Sigmoid colon (tissue), 7 donors: ENCODE data around the gene RNF217. TPM values are rescaled to one million over a fixed set of nuclear protein-coding genes. Genes with fewer than 3 reads are reported as not detected.

ENCODE experiments used
- DNase-seq: peaks from one replicate; pipeline ENCODE4 v3.0.0-alpha.2; 2019
- H3K27ac ChIP-seq, 4 donors: fragments of 200-600 bp; sonication (generic); one replicate each; pipeline ENCODE4 v1.5.1; 2016 to 2019; ENCODE audit warnings: mild to moderate bottlenecking in 1 of 4
- H3K27me3 ChIP-seq, 3 donors: fragments of 200-600 bp; sonication (generic); one replicate each; pipeline ENCODE4 v1.5.1; 2019; ENCODE audit warnings: mild to moderate bottlenecking in 1 of 3
- H3K36me3 ChIP-seq, 4 donors: fragments of 200-600 bp; sonication (generic); one replicate each; pipeline ENCODE4 v1.5.1; 2016 to 2019
- H3K4me1 ChIP-seq, 4 donors: fragments of 200-600 bp; sonication (generic); one replicate each; pipeline ENCODE4 v1.5.1; 2017 to 2019
- H3K4me3 ChIP-seq, 4 donors: fragments of 200-600 bp; sonication (generic); one replicate each; pipeline ENCODE4 v1.5.1; 2017 to 2019; ENCODE audit warnings: mild to moderate bottlenecking in 2 of 4, moderate library complexity in 1 of 4
- H3K9me3 ChIP-seq, 4 donors: fragments of 200-600 bp in 3 of 4; sonication (generic) in 3 of 4; one replicate each; pipeline versions ENCODE4 v1.5.1 to v1.6.1; 2013 to 2019
- CTCF ChIP-seq, 4 experiments: fragments of 450-650 bp in 3 of 4; fragments of 200-600 bp in 1 of 4; IDR thresholded peaks; one replicate each; pipeline ENCODE4 v1.5.1; 2016 to 2019; ENCODE audit warnings: antibody characterized with exemption in 4 of 4, mild to moderate bottlenecking in 3 of 4, moderate library complexity in 2 of 4
- EP300 ChIP-seq, 4 donors: sonication (generic); formaldehyde crosslinking; IDR thresholded peaks; one replicate each; pipeline ENCODE4 v1.6.1; 2017; ENCODE audit warnings: antibody characterized with exemption in 4 of 4
- POLR2A ChIP-seq, 2 donors: fragments of 450-650 bp; IDR thresholded peaks; one replicate each; pipeline ENCODE4 v1.6.1; 2016; ENCODE audit warnings: antibody characterized with exemption in 2 of 2, mild to moderate bottlenecking in 2 of 2, moderate library complexity in 2 of 2
- POLR2AphosphoS5 ChIP-seq, 4 donors: sonication (generic); formaldehyde crosslinking; IDR thresholded peaks; one replicate each; pipeline ENCODE4 v1.6.1; 2017; ENCODE audit warnings: antibody characterized with exemption in 4 of 4
- WGBS, 2 donors: extraction: QIAGEN DNeasy Blood & Tissue Kit; methylation state at CpG; one replicate each; pipeline ENCODE4 v1.1.7; 2013; 5-methylcytosine and 5-hydroxymethylcytosine counted together
- intact Hi-C: fragments of 100-400 bp; cut with DNase I; formaldehyde crosslinking; loops from one replicate; pipeline ENCODE4 v1.15.1; 2023
- polyA plus RNA-seq, 3 donors: library from polyadenylated mRNA; stranded (reverse); fragments of 200-250 nt; gene quantifications; one replicate each; pipeline ENCODE4 v1.2.3, GENCODE V29; 2013
- total RNA-seq, 4 donors: library from RNA; depleted of rRNA; stranded (reverse); fragments of >200 nt; gene quantifications; one replicate each; pipeline ENCODE4 v1.1.0, GENCODE V29; 2016
- donor health status: healthy with polysubstance abuse.
- donor health status: Bipolar disorder and iron deficiency.
- donor health status: healthy.

Gene RNF217
- total and polyA plus RNA-seq, 7 donors = 1.8 to 55.9 (median 35.7) TPM

GRCh38 chr6:124987999-124988591, 25.9 kb downstream of the RNF217 start:
- no peaks in the 10 kb centered on the region for H3K9me3 ChIP-seq
- WGBS, 2 donors = 74 to 90% methylated on average over 9 of the region's 9 CpGs
- H3K4me1 ChIP-seq = peaks cover 0 to 73% (median 41%) of the 10 kb centered on the region in 4 donors
- no peaks in the 10 kb centered on the region for H3K27me3 ChIP-seq
- TF ChIP-seq CTCF (IDR thresholded peaks at IDR 0.05) (no peak), POLR2AphosphoS5 (IDR thresholded peaks at IDR 0.05) (no peak), EP300 (IDR thresholded peaks at IDR 0.05) (no peak), POLR2A (IDR thresholded peaks at IDR 0.05) (no peak)
- no peak overlapping the region for H3K27ac ChIP-seq
- no peaks in the 10 kb centered on the region for H3K36me3 ChIP-seq
- H3K4me3 ChIP-seq = no peak overlapping the region
- no peak for DNase-seq
- intact Hi-C loops = no loop called here

- intact Hi-C loops = no loop called here
These were observed 27.1 kb downstream of the RNF217 start for GRCh38 chr6:124989136-124989983.

DNA sequence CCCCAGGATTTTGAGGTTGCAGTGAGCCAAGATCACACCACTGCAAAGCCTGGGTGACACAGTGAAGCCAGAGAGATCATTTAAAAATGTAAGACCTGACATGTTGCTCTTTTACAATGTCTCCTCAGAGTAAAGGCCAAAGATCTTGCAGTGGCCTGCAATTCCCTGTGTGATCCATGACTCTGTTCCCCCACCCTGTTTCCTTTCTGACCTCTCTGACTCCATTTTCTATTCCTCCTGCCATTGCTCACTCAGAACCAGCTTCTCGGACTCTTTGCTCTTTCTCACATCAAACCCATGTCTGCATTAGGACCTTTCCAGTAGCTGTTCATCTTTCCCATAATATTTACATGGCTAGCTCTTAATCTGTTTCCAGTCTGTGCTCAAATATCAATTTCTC, 28.8 kb downstream of the RNF217 start:
- no peak for DNase-seq
- no peaks in the 10 kb centered on the region for H3K9me3 ChIP-seq
- H3K27ac ChIP-seq = no peak overlapping the region
- H3K36me3 ChIP-seq = no peaks in the 10 kb centered on the region
- peaks cover 0 to 70% (median 44%) of the 10 kb centered on the region in 4 donors for H3K4me1 ChIP-seq
- intact Hi-C loops = no loop called here
- H3K4me3 ChIP-seq = no peak overlapping the region
- WGBS, 2 donors = 90 to 97% methylated on average over 1 of the region's 1 CpG
- TF ChIP-seq EP300 (IDR thresholded peaks at IDR 0.05) = no peak
- no peaks in the 10 kb centered on the region for H3K27me3 ChIP-seq

More at GRCh38 chr6:124989136-124989983, 27.1 kb downstream of the RNF217 start:
- TF ChIP-seq EP300 (IDR thresholded peaks at IDR 0.05) (no peak), CTCF (IDR thresholded peaks at IDR 0.05) (no peak), POLR2A (IDR thresholded peaks at IDR 0.05) (no peak), POLR2AphosphoS5 (IDR thresholded peaks at IDR 0.05) (no peak)
- Histone ChIP-seq H3K9me3 (no peaks in the 10 kb centered on the region), H3K4me1 (peaks cover 0 to 73% (median 43%) of the 10 kb centered on the region in 4 donors), H3K27me3 (no peaks in the 10 kb centered on the region), H3K4me3 (no peak overlapping the region), H3K27ac (no peak overlapping the region), H3K36me3 (no peaks in the 10 kb centered on the region)
- WGBS, 2 donors = 82 to 94% methylated on average over 5 of the region's 5 CpGs
- no peak for DNase-seq

GRCh38 chr6:124991764-124992295, 29.6 kb downstream of the RNF217 start:
- Histone ChIP-seq H3K4me1 (peaks cover 0 to 69% (median 40%) of the 10 kb centered on the region in 4 donors), H3K4me3 (no peak overlapping the region), H3K36me3 (no peaks in the 10 kb centered on the region), H3K27ac (no peak overlapping the region), H3K9me3 (no peaks in the 10 kb centered on the region), H3K27me3 (no peaks in the 10 kb centered on the region)
- intact Hi-C loops = no loop called here
- TF ChIP-seq EP300 (IDR thresholded peaks at IDR 0.05) (no peak), POLR2AphosphoS5 (IDR thresholded peaks at IDR 0.05) (no peak), POLR2A (IDR thresholded peaks at IDR 0.05) (no peak), CTCF (IDR thresholded peaks at IDR 0.05) (no peak)
- DNase-seq = no peak
- WGBS, 2 donors = 96 to 98% methylated on average over 1 of the region's 1 CpG

- Histone ChIP-seq H3K4me1 (peaks cover 0 to 67% (median 36%) of the 10 kb centered on the region in 4 donors), H3K36me3 (peaks cover 0 to 3% (median 0%) of the 10 kb centered on the region in 4 donors), H3K9me3 (no peaks in the 10 kb centered on the region), H3K4me3 (no peak overlapping the region), H3K27me3 (no peaks in the 10 kb centered on the region), H3K27ac (peak overlapping the region in 1 of 4 donors; percentile 44)
- WGBS, 2 donors = 87 to 93% methylated on average over 6 of the region's 6 CpGs
- intact Hi-C loops = no loop called here
- DNase-seq = no peak
- TF ChIP-seq POLR2A (IDR thresholded peaks at IDR 0.05) (no peak), POLR2AphosphoS5 (IDR thresholded peaks at IDR 0.05) (no peak), EP300 (IDR thresholded peaks at IDR 0.05) (no peak), CTCF (IDR thresholded peaks at IDR 0.05) (no peak)
These were observed 31.1 kb downstream of the RNF217 start for GRCh38 chr6:124993327-124993726.
